ENCODE data around the gene DPP3. TPM values are rescaled to one million over a fixed set of nuclear protein-coding genes. Genes with fewer than 3 reads are reported as not detected.
A peak's percentile ranks its signal among the peaks of the same experiment; 100 is the strongest.

Gene DPP3
- total and polyA plus RNA-seq, 2 experiments from 2014 or later, result 21.9 to 44.9 TPM

- H3K4me1 ChIP-seq (ENCODE audit: low read depth), result no peaks in the 10 kb centered on the region
- H3K9me3 ChIP-seq (ENCODE audit: low read depth), result no peaks in the 10 kb centered on the region
- no peaks in the 10 kb centered on the region for H3K27me3 ChIP-seq
- no peak overlapping the region for H3K4me3 ChIP-seq
- no peak overlapping the region for H3K27ac ChIP-seq
- TF ChIP-seq, protein P1, sequence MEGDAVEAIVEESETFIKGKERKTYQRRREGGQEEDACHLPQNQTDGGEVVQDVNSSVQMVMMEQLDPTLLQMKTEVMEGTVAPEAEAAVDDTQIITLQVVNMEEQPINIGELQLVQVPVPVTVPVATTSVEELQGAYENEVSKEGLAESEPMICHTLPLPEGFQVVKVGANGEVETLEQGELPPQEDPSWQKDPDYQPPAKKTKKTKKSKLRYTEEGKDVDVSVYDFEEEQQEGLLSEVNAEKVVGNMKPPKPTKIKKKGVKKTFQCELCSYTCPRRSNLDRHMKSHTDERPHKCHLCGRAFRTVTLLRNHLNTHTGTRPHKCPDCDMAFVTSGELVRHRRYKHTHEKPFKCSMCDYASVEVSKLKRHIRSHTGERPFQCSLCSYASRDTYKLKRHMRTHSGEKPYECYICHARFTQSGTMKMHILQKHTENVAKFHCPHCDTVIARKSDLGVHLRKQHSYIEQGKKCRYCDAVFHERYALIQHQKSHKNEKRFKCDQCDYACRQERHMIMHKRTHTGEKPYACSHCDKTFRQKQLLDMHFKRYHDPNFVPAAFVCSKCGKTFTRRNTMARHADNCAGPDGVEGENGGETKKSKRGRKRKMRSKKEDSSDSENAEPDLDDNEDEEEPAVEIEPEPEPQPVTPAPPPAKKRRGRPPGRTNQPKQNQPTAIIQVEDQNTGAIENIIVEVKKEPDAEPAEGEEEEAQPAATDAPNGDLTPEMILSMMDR (IDR thresholded peaks at IDR 0.05; ENCODE audit: low read depth, low read length), result no peak
- DNase-seq (ENCODE audit: low read depth in 1 of 2, low spot score in 1 of 2), result no peak
- H3K36me3 ChIP-seq, result no peaks in the 10 kb centered on the region
Measured at GRCh38 chr11:66492161-66492865, 12.1 kb downstream of the DPP3 start.

GRCh38 chr11:66493130-66493529 lies 12.9 kb downstream of the DPP3 start:
- H3K27me3 ChIP-seq, result no peaks in the 10 kb centered on the region
- TF ChIP-seq, protein P1 (IDR thresholded peaks at IDR 0.05; ENCODE audit: low read depth, low read length), result no peak
- H3K36me3 ChIP-seq, result no peaks in the 10 kb centered on the region
- H3K4me1 ChIP-seq (ENCODE audit: low read depth), result no peaks in the 10 kb centered on the region
- H3K27ac ChIP-seq, result no peak overlapping the region
- no peak overlapping the region for H3K4me3 ChIP-seq
- no peak for DNase-seq (ENCODE audit: low read depth in 1 of 2, low spot score in 1 of 2)
- no peaks in the 10 kb centered on the region for H3K9me3 ChIP-seq (ENCODE audit: low read depth)

GRCh38 chr11:66494458-66494857 lies 14.2 kb downstream of the DPP3 start:
- H3K27ac ChIP-seq, result no peak overlapping the region
- H3K9me3 ChIP-seq (ENCODE audit: low read depth), result no peaks in the 10 kb centered on the region
- H3K4me3 ChIP-seq, result no peak overlapping the region
- no peaks in the 10 kb centered on the region for H3K27me3 ChIP-seq
- no peaks in the 10 kb centered on the region for H3K36me3 ChIP-seq
- TF ChIP-seq, protein P1 (IDR thresholded peaks at IDR 0.05; ENCODE audit: low read depth, low read length), result no peak
- no peak for DNase-seq (ENCODE audit: low read depth in 1 of 2, low spot score in 1 of 2)
- H3K4me1 ChIP-seq (ENCODE audit: low read depth), result no peaks in the 10 kb centered on the region

- Histone ChIP-seq H3K36me3 (no peaks in the 10 kb centered on the region), H3K9me3 (ENCODE audit: low read depth) (no peaks in the 10 kb centered on the region), H3K4me3 (no peak overlapping the region), H3K27ac (no peak overlapping the region), H3K27me3 (no peaks in the 10 kb centered on the region), H3K4me1 (ENCODE audit: low read depth) (no peaks in the 10 kb centered on the region)
- peak in 1 of 2 donors; percentile 42 for DNase-seq (ENCODE audit: low read depth in 1 of 2, low spot score in 1 of 2)
- TF ChIP-seq, protein P1 (IDR thresholded peaks at IDR 0.05; ENCODE audit: low read depth, low read length), result no peak
Measured at GRCh38 chr11:66494935-66495334, 14.7 kb downstream of the DPP3 start.

- TF ChIP-seq, protein P1 (IDR thresholded peaks at IDR 0.05; ENCODE audit: low read depth, low read length), result peak; percentile 11
- no peaks in the 10 kb centered on the region for H3K36me3 ChIP-seq
Measured at GRCh38 chr11:66495401-66495854, 15.2 kb downstream of the DPP3 start.

More at GRCh38 chr11:66495401-66495854, 15.2 kb downstream of the DPP3 start:
- DNase-seq (ENCODE audit: low read depth in 1 of 2, low spot score in 1 of 2), result no peak
- no peaks in the 10 kb centered on the region for H3K27me3 ChIP-seq
- H3K9me3 ChIP-seq (ENCODE audit: low read depth), result no peaks in the 10 kb centered on the region
- no peak overlapping the region for H3K4me3 ChIP-seq
- no peaks in the 10 kb centered on the region for H3K4me1 ChIP-seq (ENCODE audit: low read depth)
- no peak overlapping the region for H3K27ac ChIP-seq

Data from cardiac muscle cell (in vitro differentiated cells and primary cell).